Astrocyte (in vitro differentiated cells and primary cell): ENCODE measurements around the gene INTS7. TPM values are rescaled to one million over a fixed set of nuclear protein-coding genes. Genes with fewer than 3 reads are reported as not detected.
A peak's percentile ranks its signal among the peaks of the same experiment; 100 is the strongest.

Source experiments
- DNase-seq: peaks from one replicate; pipeline ENCODE4 v3.0.0-alpha.2; 2010; ENCODE audit warnings: low read depth
- FAIRE-seq: peaks from 2 replicates; lab custom pipeline; 2011; peaks lifted over from hg19 to GRCh38; lab: Jason Lieb, UNC
- H2AFZ ChIP-seq: 2 replicates; pipeline ENCODE4 v1.6.0; 2012; ENCODE audit warnings: low read depth, low read length, inconsistent platforms
- H3K27ac ChIP-seq: 2 replicates; pipeline ENCODE4 v1.5.1; 2011; ENCODE audit warnings: low read depth, low read length, inconsistent platforms
- H3K27me3 ChIP-seq: 2 replicates; pipeline ENCODE4 v1.6.0; 2011; ENCODE audit warnings: low read length, inconsistent platforms; ENCODE audit not compliant: insufficient read depth
- H3K36me3 ChIP-seq: 2 replicates; pipeline ENCODE4 v1.5.1; 2011; ENCODE audit warnings: low read length, inconsistent platforms; ENCODE audit not compliant: insufficient read depth
- H3K4me1 ChIP-seq: 2 replicates; pipeline ENCODE4 v1.5.1; 2011; ENCODE audit warnings: low read length, inconsistent platforms; ENCODE audit not compliant: insufficient read depth
- H3K4me2 ChIP-seq: 2 replicates; pipeline ENCODE4 v1.6.0; 2012; ENCODE audit warnings: low read length, inconsistent platforms
- H3K4me3 ChIP-seq: 2 replicates; pipeline ENCODE4 v1.5.1; 2011; ENCODE audit warnings: low read depth, mild to moderate bottlenecking, low read length, inconsistent platforms; ENCODE audit not compliant: insufficient read depth
- H3K79me2 ChIP-seq: 2 replicates; pipeline ENCODE4 v1.6.0; 2012; ENCODE audit warnings: mild to moderate bottlenecking, low read length, inconsistent platforms; ENCODE audit not compliant: insufficient read depth
- H3K9ac ChIP-seq: 2 replicates; pipeline ENCODE4 v1.6.0; 2012; ENCODE audit warnings: mild to moderate bottlenecking, low read length, inconsistent platforms
- H3K9me3 ChIP-seq: 2 replicates; pipeline ENCODE4 v1.5.1; 2012; ENCODE audit warnings: low read depth, mild to moderate bottlenecking, low read length, inconsistent platforms; ENCODE audit not compliant: insufficient read depth
- H4K20me1 ChIP-seq: 2 replicates; pipeline ENCODE4 v1.6.0; 2012; ENCODE audit warnings: low read length, inconsistent platforms; ENCODE audit not compliant: insufficient read depth
- H3K27ac Mint-ChIP-seq: one replicate; pipeline ENCODE4 v1.8.0; 2021; ENCODE audit warnings: mild to moderate bottlenecking, mixed read lengths; ENCODE audit not compliant: unreplicated experiment
- H3K27me3 Mint-ChIP-seq: one replicate; pipeline ENCODE4 v1.8.0; 2021; ENCODE audit warnings: low read depth, mixed read lengths; ENCODE audit not compliant: unreplicated experiment
- H3K36me3 Mint-ChIP-seq: one replicate; pipeline ENCODE4 v1.8.0; 2021; ENCODE audit warnings: low read depth, mixed read lengths; ENCODE audit not compliant: unreplicated experiment
- H3K4me1 Mint-ChIP-seq: one replicate; pipeline ENCODE4 v1.8.0; 2021; ENCODE audit warnings: low read depth, mixed read lengths; ENCODE audit not compliant: unreplicated experiment
- H3K4me3 Mint-ChIP-seq: one replicate; pipeline ENCODE4 v1.8.0; 2021; ENCODE audit warnings: mild to moderate bottlenecking, moderate library complexity, mixed read lengths; ENCODE audit not compliant: unreplicated experiment
- H3K9me3 Mint-ChIP-seq: one replicate; pipeline ENCODE4 v1.8.0; 2021; ENCODE audit warnings: mild to moderate bottlenecking, mixed read lengths; ENCODE audit not compliant: unreplicated experiment
- CTCF ChIP-seq: IDR thresholded peaks from 2 replicates; pipeline ENCODE4 v1.5.1; 2011; ENCODE audit warnings: low read depth, mild to moderate bottlenecking, inconsistent platforms, low read length, moderate library complexity; ENCODE audit not compliant: insufficient read depth
- EZH2 ChIP-seq: IDR thresholded peaks from 2 replicates; pipeline ENCODE4 v1.6.1; 2012; ENCODE audit warnings: mild to moderate bottlenecking, low read length, inconsistent platforms; ENCODE audit not compliant: insufficient read depth
- total RNA-seq: library from RNA; stranded (reverse); gene quantifications from 2 replicates; pipeline ENCODE4 v1.2.1, GENCODE V29; 2021

INTS7 gene
- total RNA-seq, 1 donor from 2014 or later: 14.7 TPM

- no peak overlapping the region for H3K9ac ChIP-seq
- no peaks in the 10 kb centered on the region for H3K27me3 ChIP-seq
- no peaks in the 10 kb centered on the region for H3K9me3 Mint-ChIP-seq
- no peaks in the 10 kb centered on the region for H3K36me3 Mint-ChIP-seq
- H3K4me1 Mint-ChIP-seq: no peaks in the 10 kb centered on the region
- H3K36me3 ChIP-seq: peaks cover 11% of the 10 kb centered on the region
- H3K4me3 Mint-ChIP-seq: no peak overlapping the region
- FAIRE-seq (no peak), DNase-seq (peak; percentile 34)
- H3K79me2 ChIP-seq: no peaks in the 10 kb centered on the region
- H3K9me3 ChIP-seq: no peaks in the 10 kb centered on the region
- no peaks in the 10 kb centered on the region for H3K27me3 Mint-ChIP-seq
- no peak overlapping the region for H2AFZ ChIP-seq
- no peak overlapping the region for H3K4me3 ChIP-seq
- no peaks in the 10 kb centered on the region for H4K20me1 ChIP-seq
- TF ChIP-seq EZH2 (no peak), CTCF (peak; percentile 99)
- no peaks in the 10 kb centered on the region for H3K4me1 ChIP-seq
- H3K27ac Mint-ChIP-seq: no peak overlapping the region
- H3K4me2 ChIP-seq: no peak overlapping the region
- no peak overlapping the region for H3K27ac ChIP-seq
Measured at GRCh38 chr1:212012034-212012740, 23.2 kb downstream of the INTS7 start.

GRCh38 chr1:212010004-212010403 lies 25.4 kb downstream of the INTS7 start:
- no peak overlapping the region for H3K27ac Mint-ChIP-seq
- FAIRE-seq (no peak), DNase-seq (no peak)
- Histone ChIP-seq H3K4me3 (no peak overlapping the region), H2AFZ (no peak overlapping the region), H3K9ac (no peak overlapping the region), H3K79me2 (no peaks in the 10 kb centered on the region), H4K20me1 (no peaks in the 10 kb centered on the region), H3K4me2 (no peak overlapping the region), H3K9me3 (no peaks in the 10 kb centered on the region), H3K27me3 (no peaks in the 10 kb centered on the region), H3K4me1 (no peaks in the 10 kb centered on the region), H3K27ac (no peak overlapping the region), H3K36me3 (peaks cover 8% of the 10 kb centered on the region)
- H3K4me1 Mint-ChIP-seq: no peaks in the 10 kb centered on the region
- no peaks in the 10 kb centered on the region for H3K9me3 Mint-ChIP-seq
- H3K27me3 Mint-ChIP-seq: no peaks in the 10 kb centered on the region
- TF ChIP-seq EZH2 (no peak), CTCF (no peak)
- no peak overlapping the region for H3K4me3 Mint-ChIP-seq
- H3K36me3 Mint-ChIP-seq: no peaks in the 10 kb centered on the region

DNA sequence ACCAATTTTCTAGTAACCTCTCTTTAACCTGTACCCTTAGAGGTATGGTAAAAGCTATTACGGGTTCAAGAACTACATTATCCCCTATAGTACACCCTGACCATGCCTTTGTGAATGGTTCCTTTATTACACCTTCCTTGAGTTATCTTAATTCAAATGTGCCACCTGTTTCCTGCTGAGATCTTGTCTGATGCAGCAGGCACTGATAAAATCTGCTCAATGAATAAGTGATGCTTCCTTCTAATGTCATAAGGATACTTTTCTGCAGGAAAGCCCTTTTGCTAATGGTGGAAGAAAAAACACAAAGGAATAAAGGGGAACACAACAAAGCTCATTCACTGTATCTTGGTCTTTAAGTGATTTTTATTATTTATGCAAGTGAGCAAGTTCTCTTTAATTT lies 25.8 kb downstream of the INTS7 start:
- no peak for FAIRE-seq

More for the DNA sequence above, 25.8 kb downstream of the INTS7 start:
- peaks cover 8% of the 10 kb centered on the region for H3K36me3 ChIP-seq
- Mint-ChIP-seq H3K4me1 (no peaks in the 10 kb centered on the region), H3K9me3 (no peaks in the 10 kb centered on the region), H3K27ac (no peak overlapping the region), H3K36me3 (no peaks in the 10 kb centered on the region), H3K4me3 (no peak overlapping the region), H3K27me3 (no peaks in the 10 kb centered on the region)
- TF ChIP-seq CTCF (no peak), EZH2 (no peak)
- H3K9me3 ChIP-seq: no peaks in the 10 kb centered on the region
- H3K9ac ChIP-seq: no peak overlapping the region
- H3K4me3 ChIP-seq: no peak overlapping the region
- H3K79me2 ChIP-seq: no peaks in the 10 kb centered on the region
- no peak overlapping the region for H3K4me2 ChIP-seq
- H3K27ac ChIP-seq: no peak overlapping the region
- no peak overlapping the region for H2AFZ ChIP-seq
- no peaks in the 10 kb centered on the region for H3K4me1 ChIP-seq
- no peaks in the 10 kb centered on the region for H3K27me3 ChIP-seq
- DNase-seq: no peak
- H4K20me1 ChIP-seq: no peaks in the 10 kb centered on the region
